HUES64 (cell line): ENCODE data around the gene TPD52L1.

Source experiments
- H3K27ac ChIP-seq: 2 replicates; pipeline ENCODE4 v1.7.0; 2013; ENCODE audit warnings: low read depth, low read length, inconsistent platforms
- H3K27me3 ChIP-seq: 2 replicates; pipeline ENCODE4 v1.6.1; 2013; ENCODE audit warnings: mild to moderate bottlenecking, low read length; ENCODE audit not compliant: insufficient read depth
- H3K36me3 ChIP-seq: 2 replicates; pipeline ENCODE4 v1.6.1; 2013; ENCODE audit warnings: mild to moderate bottlenecking, low read length; ENCODE audit not compliant: insufficient read depth
- H3K4me1 ChIP-seq: 2 replicates; pipeline ENCODE4 v1.6.1; 2013; ENCODE audit warnings: mild to moderate bottlenecking, low read length, moderate library complexity; ENCODE audit not compliant: insufficient read depth
- H3K4me3 ChIP-seq: 2 replicates; pipeline ENCODE4 v1.5.1; 2013; ENCODE audit warnings: mild to moderate bottlenecking, low read length, moderate library complexity
- H3K9ac ChIP-seq: 2 replicates; pipeline ENCODE4 v1.6.1; 2013; ENCODE audit warnings: mild to moderate bottlenecking, low read depth, low read length
- H3K9me3 ChIP-seq: 2 replicates; pipeline ENCODE4 v1.6.1; 2013; ENCODE audit warnings: low read depth, low read length; ENCODE audit not compliant: insufficient read depth
- WGBS: fragments of 150-250, 120-280 bp; methylation state at CpG from one replicate; pipeline ENCODE4 v1.1.7; 2013; ENCODE audit warnings: missing lambda C conversion rate; 5-methylcytosine and 5-hydroxymethylcytosine counted together

The TPD52L1 gene

GRCh38 chr6:125175466-125176048, 22.0 kb downstream of the TPD52L1 start:
- Histone ChIP-seq H3K27me3 (no peaks in the 10 kb centered on the region), H3K36me3 (no peaks in the 10 kb centered on the region), H3K4me1 (no peaks in the 10 kb centered on the region), H3K4me3 (no peak overlapping the region), H3K27ac (no peak overlapping the region), H3K9me3 (no peaks in the 10 kb centered on the region), H3K9ac (no peak overlapping the region)
- 100% methylated on average over 1 of the region's 1 CpG for WGBS

DNA sequence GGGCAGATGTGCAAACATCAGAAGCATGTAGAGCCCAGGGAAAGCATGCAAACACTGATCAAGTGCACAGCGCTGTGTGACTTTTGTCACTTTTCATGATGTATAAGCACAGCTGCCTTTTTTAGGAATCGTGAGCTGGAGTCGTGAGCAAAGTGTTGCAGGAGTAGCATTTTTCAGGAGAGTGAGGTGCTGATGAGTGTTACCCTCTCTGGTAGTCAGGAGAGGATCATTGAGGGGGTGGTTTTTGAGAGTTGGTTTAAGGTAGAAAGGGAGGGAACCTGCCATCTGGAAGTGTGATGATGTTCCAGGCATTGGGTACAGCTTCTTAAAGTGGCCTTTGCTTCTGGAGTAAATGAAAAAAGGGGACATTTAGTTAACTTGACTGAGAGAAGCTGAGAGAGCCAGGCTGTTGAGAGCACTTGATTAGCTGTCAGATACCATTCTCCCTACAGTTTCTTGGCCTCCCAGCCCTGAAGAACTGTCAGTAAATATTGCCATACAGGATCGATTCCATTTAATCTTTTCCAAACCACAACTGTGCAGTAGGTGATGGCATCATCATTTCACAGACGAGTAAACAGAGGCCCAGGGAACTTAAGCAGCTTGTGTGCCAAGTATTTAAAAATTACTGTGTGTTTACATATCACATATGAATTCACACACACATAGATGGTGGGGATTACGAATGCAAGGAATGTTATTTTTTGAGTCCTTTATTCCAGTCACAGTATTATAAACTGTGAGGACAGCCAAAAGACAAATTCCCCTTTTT, 28.9 kb downstream of the TPD52L1 start:
- no peak overlapping the region for H3K27ac ChIP-seq
- H3K9ac ChIP-seq = no peak overlapping the region
- no peaks in the 10 kb centered on the region for H3K36me3 ChIP-seq
- H3K27me3 ChIP-seq = no peaks in the 10 kb centered on the region
- H3K4me1 ChIP-seq = no peaks in the 10 kb centered on the region
- H3K9me3 ChIP-seq = no peaks in the 10 kb centered on the region
- 91% methylated on average over 5 of the region's 6 CpGs for whole genome bisulfite sequencing
- H3K4me3 ChIP-seq = no peak overlapping the region

GRCh38 chr6:125183391-125183790, 29.8 kb downstream of the TPD52L1 start:
- WGBS = 93% methylated on average over 6 of the region's 6 CpGs
- no peak overlapping the region for H3K9ac ChIP-seq
- H3K4me1 ChIP-seq = no peaks in the 10 kb centered on the region
- no peak overlapping the region for H3K4me3 ChIP-seq
- H3K27me3 ChIP-seq = no peaks in the 10 kb centered on the region
- H3K36me3 ChIP-seq = no peaks in the 10 kb centered on the region
- no peak overlapping the region for H3K27ac ChIP-seq
- H3K9me3 ChIP-seq = no peaks in the 10 kb centered on the region

DNA sequence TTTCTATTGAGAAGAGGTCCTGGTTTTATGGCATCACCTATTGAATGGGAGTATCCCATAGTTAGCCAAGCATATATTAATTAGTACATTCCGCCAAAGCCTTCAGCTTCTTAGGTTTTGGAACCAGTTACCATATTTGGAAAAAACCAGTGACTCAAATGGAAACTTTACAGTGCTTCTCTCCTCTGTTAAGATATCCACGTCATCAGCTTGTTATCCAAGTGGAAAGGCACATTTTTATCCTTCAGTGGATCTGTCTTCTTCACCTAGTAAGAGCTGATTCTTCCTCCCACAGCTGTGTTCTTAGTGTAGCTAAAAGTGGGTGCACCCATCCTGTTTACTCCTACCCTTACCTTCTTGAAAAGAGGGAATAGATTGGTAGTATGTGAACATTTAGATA, 34.5 kb downstream of the TPD52L1 start:
- Histone ChIP-seq H3K4me3 (no peak overlapping the region), H3K27ac (no peak overlapping the region), H3K27me3 (no peaks in the 10 kb centered on the region), H3K9me3 (no peaks in the 10 kb centered on the region), H3K36me3 (no peaks in the 10 kb centered on the region), H3K4me1 (peaks cover 17% of the 10 kb centered on the region), H3K9ac (no peak overlapping the region)
- 89% methylated on average over 2 of the region's 2 CpGs for WGBS

GRCh38 chr6:125188594-125189203, 35.1 kb downstream of the TPD52L1 start:
- no peaks in the 10 kb centered on the region for H3K27me3 ChIP-seq
- no peaks in the 10 kb centered on the region for H3K36me3 ChIP-seq
- no peak overlapping the region for H3K9ac ChIP-seq
- H3K4me1 ChIP-seq = peaks cover 17% of the 10 kb centered on the region
- WGBS = 92% methylated on average over 1 of the region's 1 CpG
- no peaks in the 10 kb centered on the region for H3K9me3 ChIP-seq
- H3K4me3 ChIP-seq = no peak overlapping the region
- no peak overlapping the region for H3K27ac ChIP-seq

- Histone ChIP-seq H3K4me1 (peaks cover 17% of the 10 kb centered on the region), H3K36me3 (no peaks in the 10 kb centered on the region), H3K27ac (no peak overlapping the region), H3K4me3 (no peak overlapping the region), H3K9ac (no peak overlapping the region), H3K27me3 (no peaks in the 10 kb centered on the region), H3K9me3 (no peaks in the 10 kb centered on the region)
- WGBS = 100% methylated on average over 1 of the region's 1 CpG
These were observed 35.9 kb downstream of the TPD52L1 start for GRCh38 chr6:125189494-125189893.

DNA sequence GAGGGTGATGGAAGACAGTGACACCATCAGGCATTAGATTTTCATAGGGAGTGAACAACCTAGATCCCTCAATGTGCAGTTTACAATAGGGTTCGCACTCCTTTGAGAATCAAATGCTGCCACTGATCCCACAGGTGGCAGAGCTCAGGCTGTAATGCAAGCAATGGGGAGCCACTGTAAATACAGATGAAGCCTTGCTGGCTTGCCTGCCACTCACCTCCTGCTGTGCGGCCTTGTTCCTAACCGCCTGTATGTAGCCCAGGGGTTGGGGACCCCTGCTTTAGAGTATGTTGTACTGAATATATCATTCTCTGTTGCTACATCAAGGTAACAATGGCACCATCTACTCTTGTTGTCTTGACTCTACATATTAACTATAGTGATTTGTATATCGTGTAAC, 37.1 kb downstream of the TPD52L1 start:
- Histone ChIP-seq H3K9ac (no peak overlapping the region), H3K4me3 (no peak overlapping the region), H3K9me3 (no peaks in the 10 kb centered on the region), H3K4me1 (peaks cover 17% of the 10 kb centered on the region), H3K27me3 (no peaks in the 10 kb centered on the region), H3K27ac (no peak overlapping the region), H3K36me3 (no peaks in the 10 kb centered on the region)
- 60% methylated on average over 3 of the region's 4 CpGs for WGBS

DNA sequence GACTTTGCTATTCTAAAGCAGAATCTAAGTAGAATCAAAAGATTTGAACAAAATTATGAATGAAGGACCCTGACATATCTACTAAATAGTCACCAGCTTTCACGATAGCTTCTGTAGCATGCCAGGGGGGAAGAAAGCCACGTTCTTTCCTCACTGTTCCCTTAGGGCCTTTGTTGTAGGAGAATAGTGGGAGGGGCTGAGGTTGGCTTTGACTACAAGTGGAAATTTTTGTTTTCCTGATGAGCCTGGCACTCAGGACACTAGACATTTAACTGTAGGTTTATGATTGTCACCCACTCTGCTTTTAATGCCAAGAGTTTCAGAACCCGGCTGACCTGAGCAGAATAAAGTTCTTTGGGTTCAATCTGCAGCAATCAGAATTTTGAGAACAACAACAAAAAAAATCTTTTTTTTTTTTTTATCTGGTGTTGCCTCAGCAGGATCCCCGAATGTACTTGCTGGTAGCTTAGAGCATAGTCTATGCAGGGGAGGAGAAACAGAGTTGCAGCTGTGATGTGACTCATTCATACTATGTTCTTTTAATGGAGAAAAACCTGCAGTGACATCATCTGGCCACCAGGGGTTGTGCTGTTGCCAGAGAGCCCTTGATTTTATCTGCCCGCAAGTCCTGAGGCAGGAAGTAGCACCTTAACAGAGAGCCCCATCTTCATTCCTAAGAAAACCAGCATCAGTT, 38.5 kb downstream of the TPD52L1 start:
- Histone ChIP-seq H3K9ac (no peak overlapping the region), H3K27ac (0 out of 2 replicates have a peak overlapping the region, but pooled peaks have one; percentile 3), H3K4me3 (no peak overlapping the region), H3K4me1 (peaks cover 17% of the 10 kb centered on the region), H3K36me3 (no peaks in the 10 kb centered on the region), H3K27me3 (no peaks in the 10 kb centered on the region), H3K9me3 (no peaks in the 10 kb centered on the region)
- 44% methylated on average over 5 of the region's 5 CpGs for WGBS

- Histone ChIP-seq H3K4me1 (peaks cover 17% of the 10 kb centered on the region), H3K9me3 (no peaks in the 10 kb centered on the region), H3K27me3 (no peaks in the 10 kb centered on the region), H3K9ac (no peak overlapping the region), H3K27ac (no peak overlapping the region), H3K36me3 (no peaks in the 10 kb centered on the region), H3K4me3 (no peak overlapping the region)
- WGBS = 83% methylated on average over 5 of the region's 5 CpGs
These were observed 39.0 kb downstream of the TPD52L1 start for GRCh38 chr6:125192610-125192930.

GRCh38 chr6:125193208-125193607, 39.6 kb downstream of the TPD52L1 start:
- Histone ChIP-seq H3K4me1 (peaks cover 20% of the 10 kb centered on the region), H3K9ac (no peak overlapping the region), H3K27ac (no peak overlapping the region), H3K9me3 (no peaks in the 10 kb centered on the region), H3K4me3 (no peak overlapping the region), H3K36me3 (no peaks in the 10 kb centered on the region), H3K27me3 (no peaks in the 10 kb centered on the region)
- 94% methylated on average over 2 of the region's 2 CpGs for WGBS

DNA sequence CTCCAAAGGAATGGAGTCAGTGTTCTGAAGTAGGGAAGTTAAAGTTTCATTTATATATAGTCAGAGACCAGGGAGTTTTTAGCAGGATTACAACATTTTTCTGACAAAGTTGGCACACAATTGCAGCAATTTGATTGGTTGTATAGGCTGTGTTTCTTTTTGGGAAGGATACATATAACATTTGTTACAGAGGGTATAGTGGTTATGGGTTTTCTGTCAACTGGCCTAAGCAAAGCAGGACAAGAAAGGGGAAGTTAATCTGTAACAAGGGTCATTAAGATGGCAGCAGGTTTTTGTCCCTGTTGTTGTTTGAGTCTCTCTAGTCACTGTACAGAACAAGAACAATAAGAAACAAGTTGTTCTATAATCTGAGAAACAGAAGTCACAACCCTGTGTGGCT, 41.4 kb downstream of the TPD52L1 start:
- Histone ChIP-seq H3K9ac (no peak overlapping the region), H3K4me1 (peaks cover 20% of the 10 kb centered on the region), H3K36me3 (no peaks in the 10 kb centered on the region), H3K4me3 (no peak overlapping the region), H3K27ac (no peak overlapping the region), H3K27me3 (no peaks in the 10 kb centered on the region), H3K9me3 (no peaks in the 10 kb centered on the region)
